Stimulated activated naive CD8-positive, alpha-beta T cell treated with anti-CD3 and anti-CD28 coated beads, Interleukin-15, amount 100 ng/mL, for 72 hours (primary cell): ENCODE measurements around the gene AMPD3.
A peak's percentile ranks its signal among the peaks of the same experiment; 100 is the strongest.

Experiments
- ATAC-seq: fragments of 150-1000 bp; cut with Tn5 transposase; 2 replicates; pipeline ENCODE4 v1.10.0; 2021; ENCODE audit warnings: mild to moderate bottlenecking, moderate library complexity
- DNase-seq, 2 donors: peaks; one replicate each; pipeline ENCODE4 v3.0.0; 2021 to 2022
- H3K27ac Mint-ChIP-seq, 2 donors: one replicate each; pipeline ENCODE4 v1.8.0; 2022; ENCODE audit warnings: mild to moderate bottlenecking in 2 of 2, mixed read lengths in 2 of 2, moderate library complexity in 2 of 2
- H3K27me3 Mint-ChIP-seq: one replicate; pipeline ENCODE4 v1.8.0; 2022; ENCODE audit warnings: mixed read lengths
- H3K4me1 Mint-ChIP-seq: one replicate; pipeline ENCODE4 v1.8.0; 2022; ENCODE audit warnings: mild to moderate bottlenecking, mixed read lengths
- H3K4me3 Mint-ChIP-seq, 2 donors: one replicate each; pipeline ENCODE4 v1.8.0; 2022; ENCODE audit warnings: mild to moderate bottlenecking in 2 of 2, mixed read lengths in 2 of 2, moderate library complexity in 1 of 2
- H3K9me3 Mint-ChIP-seq, 2 donors: one replicate each; pipeline ENCODE4 v1.8.0; 2022; ENCODE audit warnings: mixed read lengths in 2 of 2

The AMPD3 gene

DNA sequence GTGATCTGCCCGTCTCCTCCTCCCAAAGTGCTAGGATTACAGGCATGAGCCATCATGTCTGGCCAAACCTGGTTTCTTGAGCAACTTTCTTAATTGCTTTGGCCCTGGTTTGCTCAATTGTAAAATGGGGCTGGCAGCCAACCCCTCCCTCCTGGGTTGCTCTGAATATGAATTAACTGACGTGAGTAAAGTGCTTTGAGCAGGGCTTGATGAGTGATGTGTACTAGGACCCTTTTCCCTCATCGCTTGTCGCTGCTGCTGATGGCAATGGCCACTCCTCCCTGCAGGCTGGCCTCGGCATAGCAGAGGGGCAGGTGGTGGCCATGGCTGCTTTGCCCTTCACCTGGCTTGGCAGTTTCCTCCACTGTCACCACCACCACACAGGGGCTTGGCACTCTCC lies 44.4 kb downstream of the AMPD3 start:
- no peak for DNase-seq
- Mint-ChIP-seq H3K4me1 (no peaks in the 10 kb centered on the region), H3K27ac (no peak overlapping the region), H3K9me3 (no peaks in the 10 kb centered on the region), H3K27me3 (no peaks in the 10 kb centered on the region), H3K4me3 (no peak overlapping the region)
- ATAC-seq = no peak

DNA sequence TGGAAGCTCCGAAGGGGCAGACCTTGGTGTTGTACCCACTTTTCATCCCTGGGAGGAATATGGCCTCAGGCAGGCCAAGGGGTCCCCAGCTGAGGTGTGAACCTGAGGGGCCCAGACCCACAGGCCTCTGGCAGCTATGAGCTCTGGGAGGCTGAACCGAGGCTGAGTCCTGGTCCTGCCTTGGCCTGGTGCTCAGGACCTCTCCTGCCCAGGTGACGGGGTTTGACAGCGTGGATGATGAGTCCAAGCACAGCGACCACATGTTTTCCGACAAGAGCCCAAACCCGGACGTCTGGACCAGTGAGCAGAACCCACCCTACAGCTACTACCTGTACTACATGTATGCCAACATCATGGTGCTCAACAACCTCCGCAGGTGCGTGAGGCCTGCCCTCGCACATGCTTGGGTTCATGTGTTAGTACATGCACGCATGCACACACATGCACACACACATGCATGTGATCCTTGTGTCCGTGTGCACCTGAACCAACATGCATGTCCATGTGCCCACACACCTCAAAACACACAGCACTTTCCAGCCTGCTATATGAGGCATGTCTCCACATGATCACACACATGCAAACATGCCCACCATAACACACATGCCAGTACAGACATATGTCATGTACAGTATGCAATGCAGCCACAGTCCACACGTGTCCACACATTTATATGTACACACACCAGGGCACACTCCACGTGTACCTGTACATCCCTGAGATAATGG lies 45.0 kb downstream of the AMPD3 start:
- Mint-ChIP-seq H3K27me3 (no peaks in the 10 kb centered on the region), H3K4me3 (no peak overlapping the region), H3K27ac (no peak overlapping the region), H3K4me1 (no peaks in the 10 kb centered on the region), H3K9me3 (no peaks in the 10 kb centered on the region)
- no peak for ATAC-seq
- no peak for DNase-seq

DNA sequence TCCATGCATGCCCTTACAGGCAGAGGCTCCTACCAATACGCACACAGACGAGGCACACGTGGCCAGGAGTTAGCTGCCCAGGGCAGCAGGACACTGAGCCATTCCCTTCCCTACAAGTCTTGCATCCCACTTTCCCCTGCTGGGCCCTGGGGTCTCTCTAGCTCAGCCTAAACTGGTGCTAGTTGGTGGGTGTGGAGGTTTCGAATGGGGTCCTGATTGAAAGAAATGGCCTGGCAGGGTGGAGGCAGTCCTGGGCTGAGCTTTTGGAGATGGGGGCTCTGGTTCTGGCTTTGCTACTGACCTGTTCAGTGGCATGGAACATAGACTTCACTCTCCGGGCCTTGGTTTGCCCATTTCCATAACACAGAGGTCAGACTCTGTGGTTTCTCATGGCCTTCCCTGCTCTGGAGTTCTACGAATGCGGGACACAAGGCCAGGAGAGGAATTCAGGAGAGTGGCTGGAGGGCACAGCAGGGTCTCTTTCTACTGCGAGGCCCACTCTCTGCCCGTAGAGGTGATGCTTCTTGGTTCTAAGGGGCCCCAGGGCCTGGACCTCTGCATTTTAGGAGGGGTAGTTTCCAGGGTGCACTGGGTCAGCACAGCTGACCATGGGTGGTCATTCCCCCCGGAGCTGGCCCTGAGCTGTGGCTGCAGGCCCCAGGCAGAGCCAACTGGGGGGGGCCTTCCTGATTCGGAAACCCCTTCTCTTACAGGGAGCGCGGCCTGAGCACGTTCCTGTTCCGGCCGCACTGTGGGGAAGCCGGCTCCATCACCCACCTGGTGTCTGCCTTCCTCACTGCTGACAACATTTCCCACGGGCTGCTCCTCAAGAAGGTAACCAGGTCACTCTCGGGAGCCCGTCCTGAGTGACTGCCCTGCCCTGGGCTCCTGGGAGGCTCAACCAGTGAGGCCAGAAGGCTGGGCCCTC lies 46.0 kb downstream of the AMPD3 start:
- H3K4me3 Mint-ChIP-seq = no peak overlapping the region
- no peak for ATAC-seq
- DNase-seq = no peak
- H3K27ac Mint-ChIP-seq = no peak overlapping the region
- H3K4me1 Mint-ChIP-seq = no peaks in the 10 kb centered on the region
- no peaks in the 10 kb centered on the region for H3K27me3 Mint-ChIP-seq
- no peaks in the 10 kb centered on the region for H3K9me3 Mint-ChIP-seq

DNA sequence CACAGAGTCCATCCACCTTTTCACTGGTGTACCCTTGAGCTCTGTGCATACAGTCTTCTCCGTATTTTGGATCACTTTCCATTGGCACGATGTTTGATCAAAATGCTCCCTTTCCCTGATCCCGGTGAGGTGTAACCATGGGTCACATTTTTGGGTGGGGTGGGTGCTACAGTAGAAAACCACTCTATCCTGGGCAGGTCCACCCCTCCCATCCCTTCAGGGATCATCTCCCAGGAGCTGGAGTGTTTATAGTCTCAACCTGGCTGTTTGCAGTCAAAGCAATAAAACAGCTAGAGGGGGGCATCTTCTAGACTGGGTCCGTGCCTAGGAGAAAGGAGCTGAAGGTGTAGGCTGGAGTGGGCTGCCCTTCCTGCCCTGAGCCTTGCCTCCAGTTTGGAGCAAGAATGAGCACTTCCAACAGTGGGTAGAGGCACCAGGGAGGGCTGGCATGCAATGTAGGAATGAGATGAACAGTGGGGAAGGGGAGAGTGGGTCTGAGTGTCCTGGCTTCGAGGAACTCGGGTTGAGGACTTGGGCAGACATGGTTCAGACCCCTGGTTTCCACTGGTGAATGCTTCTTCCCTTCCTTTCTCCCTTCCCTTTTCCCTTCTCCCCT lies 47.1 kb downstream of the AMPD3 start:
- ATAC-seq (no peak), DNase-seq (no peak)
- Mint-ChIP-seq H3K27ac (peak overlapping the region in 1 of 2 donors; percentile 55), H3K4me1 (no peaks in the 10 kb centered on the region), H3K27me3 (no peaks in the 10 kb centered on the region), H3K4me3 (no peak overlapping the region), H3K9me3 (no peaks in the 10 kb centered on the region)

DNA sequence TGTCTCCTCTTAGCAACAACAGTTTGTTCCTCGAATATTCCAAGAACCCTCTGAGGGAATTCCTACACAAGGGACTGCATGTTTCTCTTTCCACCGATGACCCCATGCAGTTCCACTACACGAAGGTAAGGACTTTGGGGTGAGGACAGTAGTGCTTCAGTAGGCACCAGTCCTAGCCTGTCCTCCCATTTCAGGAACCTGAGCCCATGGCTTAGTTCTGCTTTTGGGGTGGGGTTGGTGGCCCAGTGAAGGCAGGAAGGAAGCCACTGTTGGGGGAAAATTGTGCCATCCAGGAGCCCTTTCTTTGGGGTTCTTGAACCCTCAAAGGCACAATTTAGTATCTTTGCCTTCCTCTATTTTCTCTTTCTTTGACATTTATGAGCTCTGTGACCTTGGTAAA lies 47.7 kb downstream of the AMPD3 start:
- ATAC-seq (no peak), DNase-seq (no peak)
- no peak overlapping the region for H3K4me3 Mint-ChIP-seq
- H3K4me1 Mint-ChIP-seq = no peaks in the 10 kb centered on the region
- peak overlapping the region; percentile 55 to 86 for H3K27ac Mint-ChIP-seq
- no peaks in the 10 kb centered on the region for H3K9me3 Mint-ChIP-seq
- H3K27me3 Mint-ChIP-seq = no peaks in the 10 kb centered on the region

DNA sequence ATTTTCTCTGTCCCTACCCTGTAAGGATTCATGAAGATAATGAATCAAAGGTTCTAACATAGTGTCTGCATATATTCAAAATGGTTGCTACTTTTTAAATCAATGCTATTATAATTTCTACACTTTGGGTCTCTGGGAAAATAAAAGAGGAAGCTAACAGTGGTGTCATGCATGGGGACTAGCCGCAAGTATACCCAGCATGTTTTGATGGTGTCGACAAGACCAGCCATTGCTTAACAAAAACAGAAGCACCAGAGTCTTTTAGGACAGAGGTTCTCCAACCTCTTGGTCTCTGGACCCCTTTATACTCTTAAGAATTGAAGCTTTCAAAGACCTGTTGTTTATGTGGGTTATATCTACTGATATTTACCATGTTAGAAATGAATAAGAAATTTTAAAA lies 48.2 kb downstream of the AMPD3 start:
- no peak for ATAC-seq
- H3K27ac Mint-ChIP-seq = peak overlapping the region in 1 of 2 donors; percentile 86
- DNase-seq = no peak
- H3K4me3 Mint-ChIP-seq = no peak overlapping the region
- H3K4me1 Mint-ChIP-seq = no peaks in the 10 kb centered on the region
- H3K9me3 Mint-ChIP-seq = no peaks in the 10 kb centered on the region
- H3K27me3 Mint-ChIP-seq = no peaks in the 10 kb centered on the region

DNA sequence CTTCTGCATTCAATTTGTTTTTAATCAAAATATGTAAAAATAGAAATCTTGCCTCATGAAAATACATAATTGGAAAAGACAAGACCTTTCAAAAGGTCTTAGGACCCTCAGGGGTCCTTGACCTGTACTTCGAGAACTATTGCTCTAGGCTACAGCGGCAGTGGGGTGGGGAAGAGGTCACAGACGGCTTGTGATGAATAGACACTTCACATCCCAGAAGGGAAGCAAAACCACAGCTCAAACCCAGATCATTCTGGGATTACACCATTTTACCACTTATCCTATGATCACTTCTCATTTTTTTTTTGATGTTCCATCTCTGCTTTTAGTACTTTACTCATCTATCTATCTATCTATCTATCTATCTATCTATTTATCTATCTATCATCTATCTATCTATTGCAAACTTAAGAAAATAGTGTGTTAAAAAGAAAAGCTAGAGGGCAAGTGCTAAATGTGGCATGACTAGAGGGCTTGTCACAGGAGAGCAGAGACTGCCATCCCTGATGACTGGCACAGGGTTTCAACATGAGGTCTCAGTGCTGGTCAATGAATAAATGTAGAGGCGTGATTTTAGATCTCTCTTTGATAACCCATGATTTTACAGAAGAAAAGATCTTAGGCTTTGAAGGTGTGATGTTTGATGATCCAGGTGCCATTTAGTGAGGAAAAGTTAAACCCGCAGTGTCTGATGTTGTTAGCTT lies 48.9 kb downstream of the AMPD3 start:
- H3K9me3 Mint-ChIP-seq = no peaks in the 10 kb centered on the region
- H3K27me3 Mint-ChIP-seq = no peaks in the 10 kb centered on the region
- H3K4me3 Mint-ChIP-seq = no peak overlapping the region
- ATAC-seq (no peak), DNase-seq (no peak)
- H3K27ac Mint-ChIP-seq = peak overlapping the region; percentile 49 to 72
- H3K4me1 Mint-ChIP-seq = no peaks in the 10 kb centered on the region

DNA sequence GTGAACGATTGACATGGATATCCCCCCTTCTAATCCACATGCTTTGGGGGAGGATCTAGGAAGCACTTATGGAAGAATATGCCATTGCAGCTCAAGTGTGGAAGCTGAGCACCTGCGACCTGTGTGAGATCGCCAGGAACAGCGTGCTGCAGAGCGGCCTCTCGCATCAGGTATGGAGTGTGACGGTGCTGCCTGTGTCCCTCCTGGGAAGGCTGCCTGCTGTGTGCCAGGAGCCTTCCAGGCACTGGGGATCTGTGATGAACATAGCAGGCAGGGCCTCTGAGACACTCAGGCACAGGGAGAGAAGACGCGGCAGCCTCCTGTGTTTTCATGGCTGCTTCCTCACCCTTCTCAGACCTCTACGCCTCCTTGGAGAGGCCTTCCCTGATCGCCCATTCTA lies 49.4 kb downstream of the AMPD3 start:
- no peaks in the 10 kb centered on the region for H3K27me3 Mint-ChIP-seq
- no peaks in the 10 kb centered on the region for H3K9me3 Mint-ChIP-seq
- no peak for ATAC-seq
- no peak overlapping the region for H3K4me3 Mint-ChIP-seq
- no peak overlapping the region for H3K27ac Mint-ChIP-seq
- H3K4me1 Mint-ChIP-seq = no peaks in the 10 kb centered on the region
- DNase-seq = no peak

DNA sequence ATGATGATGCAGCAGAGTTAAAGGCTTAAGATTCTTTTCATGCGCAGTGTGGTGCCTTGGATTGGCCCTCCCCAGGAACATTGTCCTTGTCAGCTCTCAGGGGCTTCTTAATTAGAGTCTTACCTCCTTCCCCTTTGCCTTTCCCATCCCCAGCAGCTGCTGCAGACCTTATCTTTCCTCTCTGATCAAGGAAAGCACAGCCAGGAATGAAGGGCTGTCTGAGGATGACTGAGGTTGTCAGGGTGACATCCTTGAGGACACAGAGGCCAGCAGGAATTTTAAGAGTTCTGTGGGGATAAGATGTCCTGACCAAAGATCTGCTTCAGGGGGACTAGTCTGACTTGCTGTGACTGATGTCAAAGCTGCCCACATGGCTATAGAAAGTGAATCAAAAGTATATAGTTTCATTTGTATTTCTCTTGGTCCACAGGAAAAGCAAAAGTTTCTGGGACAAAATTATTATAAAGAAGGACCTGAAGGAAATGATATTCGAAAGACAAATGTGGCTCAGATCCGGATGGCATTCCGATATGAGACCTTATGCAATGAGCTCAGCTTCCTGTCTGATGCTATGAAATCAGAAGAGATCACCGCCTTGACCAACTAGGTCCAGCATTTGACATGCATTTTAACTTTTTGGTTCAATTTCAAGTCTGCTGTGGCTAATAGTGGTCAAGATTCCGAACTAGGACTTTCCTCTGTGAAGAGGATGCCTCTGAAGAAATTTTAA lies 50.4 kb downstream of the AMPD3 start:
- no peaks in the 10 kb centered on the region for H3K27me3 Mint-ChIP-seq
- ATAC-seq = no peak
- H3K27ac Mint-ChIP-seq = peak overlapping the region in 1 of 2 donors; percentile 19
- H3K9me3 Mint-ChIP-seq = no peaks in the 10 kb centered on the region
- no peak overlapping the region for H3K4me3 Mint-ChIP-seq
- DNase-seq = no peak
- H3K4me1 Mint-ChIP-seq = no peaks in the 10 kb centered on the region

DNA sequence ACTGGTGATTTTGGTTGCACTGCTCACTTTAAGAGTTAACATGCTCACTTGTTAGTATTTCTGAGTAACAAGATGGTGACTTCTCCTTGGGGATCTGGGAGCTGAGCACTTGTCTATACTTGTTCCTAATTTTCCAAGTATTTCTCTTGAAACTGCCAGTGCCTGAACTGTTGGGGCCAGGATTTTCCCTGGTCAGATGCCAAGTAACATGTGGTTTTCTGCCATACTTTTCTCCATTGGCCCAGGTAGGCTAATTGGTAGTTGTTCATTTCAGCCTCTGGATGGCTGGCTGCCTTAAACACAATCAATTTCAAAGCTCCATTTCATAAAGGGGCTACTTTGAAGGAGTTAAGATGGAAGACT lies 50.9 kb downstream of the AMPD3 start:
- ATAC-seq = no peak
- Mint-ChIP-seq H3K4me1 (no peaks in the 10 kb centered on the region), H3K9me3 (no peaks in the 10 kb centered on the region), H3K4me3 (no peak overlapping the region), H3K27ac (no peak overlapping the region), H3K27me3 (no peaks in the 10 kb centered on the region)
- DNase-seq = no peak

DNA sequence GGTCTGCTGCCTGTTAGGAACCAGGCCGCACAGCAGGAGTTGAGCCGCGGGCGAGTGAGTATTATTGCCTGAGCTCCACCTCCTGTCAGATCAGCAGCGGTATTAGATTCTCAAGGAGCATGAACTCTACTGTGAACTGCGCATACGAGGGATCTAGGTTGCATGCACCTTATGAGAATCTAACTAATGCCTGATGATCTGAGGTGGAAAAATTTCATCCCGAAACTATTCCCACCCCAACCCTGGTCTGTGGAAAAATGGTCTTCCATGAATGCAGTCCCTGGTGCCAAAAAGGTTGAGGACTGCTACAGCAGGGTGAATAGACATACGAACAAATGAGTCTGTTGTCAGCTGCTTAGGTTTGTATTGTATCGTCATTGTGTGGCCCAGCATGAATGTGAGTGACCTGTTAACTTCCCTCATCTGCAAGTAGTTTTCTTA lies 56.1 kb downstream of the AMPD3 start:
- Mint-ChIP-seq H3K4me1 (peaks cover 6% of the 10 kb centered on the region), H3K27ac (no peak overlapping the region), H3K27me3 (no peaks in the 10 kb centered on the region), H3K9me3 (no peaks in the 10 kb centered on the region), H3K4me3 (no peak overlapping the region)
- ATAC-seq = no peak
- DNase-seq = no peak

DNA sequence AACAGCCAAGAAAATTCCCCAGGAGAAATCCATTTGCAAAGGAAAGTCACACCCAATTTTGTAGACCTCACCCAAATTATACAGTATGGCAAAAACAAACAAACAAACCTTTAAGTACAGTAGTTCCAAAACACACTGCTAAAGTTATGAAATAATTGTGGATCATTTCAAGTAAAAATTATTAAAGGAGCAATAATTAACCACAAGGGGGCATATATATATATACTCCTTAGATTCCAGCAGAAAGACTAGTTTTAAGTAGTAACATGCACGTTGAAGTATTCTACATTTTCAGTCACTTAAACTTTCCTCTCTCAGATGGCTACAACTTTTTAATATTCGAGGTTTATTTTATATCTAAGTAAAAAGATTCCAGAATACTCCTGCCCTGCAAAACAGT lies 59.1 kb downstream of the AMPD3 start:
- no peaks in the 10 kb centered on the region for H3K27me3 Mint-ChIP-seq
- no peak overlapping the region for H3K27ac Mint-ChIP-seq
- no peak overlapping the region for H3K4me3 Mint-ChIP-seq
- ATAC-seq (no peak), DNase-seq (no peak)
- peaks cover 6% of the 10 kb centered on the region for H3K4me1 Mint-ChIP-seq
- no peaks in the 10 kb centered on the region for H3K9me3 Mint-ChIP-seq

DNA sequence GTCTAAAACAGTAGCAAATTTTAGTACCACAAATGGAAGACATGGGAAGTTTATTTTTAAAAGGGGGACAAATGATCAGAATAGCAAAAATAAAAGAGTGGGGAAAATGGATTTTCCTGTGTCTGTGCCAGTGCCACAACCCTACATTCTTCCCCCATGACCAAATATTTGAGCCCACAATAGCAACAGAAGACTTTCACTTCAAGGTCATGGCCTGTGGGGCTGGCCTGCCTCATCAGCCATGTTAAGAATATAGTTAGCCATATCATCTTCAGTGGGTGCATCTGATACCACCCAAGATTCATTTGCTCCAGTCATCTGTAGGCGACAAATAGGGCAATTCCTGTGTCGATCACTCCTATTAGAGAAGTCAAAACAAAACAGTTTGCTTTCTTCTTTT lies 59.6 kb downstream of the AMPD3 start:
- Mint-ChIP-seq H3K27ac (no peak overlapping the region), H3K4me3 (no peak overlapping the region), H3K27me3 (no peaks in the 10 kb centered on the region), H3K9me3 (no peaks in the 10 kb centered on the region), H3K4me1 (peaks cover 6% of the 10 kb centered on the region)
- DNase-seq (no peak), ATAC-seq (no peak)

DNA sequence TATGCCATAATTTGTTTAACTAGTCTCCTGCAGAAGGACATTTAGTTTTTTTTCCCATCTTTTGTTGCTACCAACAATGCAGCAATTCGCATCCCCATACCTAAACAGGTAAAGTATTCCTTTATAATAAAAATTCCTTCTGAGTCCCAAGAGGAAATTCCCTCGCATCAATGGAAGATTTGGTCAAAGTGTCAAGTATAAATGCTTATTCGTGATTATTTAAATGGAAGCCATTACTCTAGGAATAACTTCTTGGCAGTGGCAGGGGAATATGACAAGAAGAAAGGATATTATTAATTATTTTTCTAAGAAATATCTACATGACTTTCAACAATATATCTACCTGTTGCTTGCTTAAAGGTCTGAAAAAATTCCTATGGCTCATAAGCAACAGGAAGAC lies 60.4 kb downstream of the AMPD3 start:
- no peaks in the 10 kb centered on the region for H3K27me3 Mint-ChIP-seq
- H3K4me3 Mint-ChIP-seq = no peak overlapping the region
- H3K27ac Mint-ChIP-seq = no peak overlapping the region
- ATAC-seq (no peak), DNase-seq (no peak)
- peaks cover 6% of the 10 kb centered on the region for H3K4me1 Mint-ChIP-seq
- H3K9me3 Mint-ChIP-seq = no peaks in the 10 kb centered on the region

DNA sequence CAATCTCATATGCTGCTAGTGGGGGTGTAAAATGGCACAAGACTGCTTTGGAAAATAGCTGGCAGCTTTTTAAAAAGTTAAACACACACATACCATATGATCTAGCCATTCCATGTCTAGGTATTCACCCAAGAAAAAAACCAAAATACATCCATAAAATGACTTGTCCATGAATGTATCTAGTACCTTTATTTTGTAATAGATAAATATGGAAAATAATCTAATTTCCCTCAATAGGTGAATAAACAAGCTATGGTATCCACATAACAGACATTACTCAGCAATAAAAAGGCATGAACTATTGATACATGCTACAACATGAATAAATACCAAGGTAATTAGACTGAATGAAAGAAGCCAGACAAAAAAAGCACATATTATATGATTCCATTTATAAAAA lies 63.1 kb downstream of the AMPD3 start:
- peaks cover 3% of the 10 kb centered on the region for H3K4me1 Mint-ChIP-seq
- DNase-seq = no peak
- H3K27me3 Mint-ChIP-seq = no peaks in the 10 kb centered on the region
- H3K9me3 Mint-ChIP-seq = no peaks in the 10 kb centered on the region
- ATAC-seq = no peak
- H3K27ac Mint-ChIP-seq = no peak overlapping the region
- no peak overlapping the region for H3K4me3 Mint-ChIP-seq
